ENCODE data around the gene MED31.
"Not testable (repeated sequence)": the region's sequence is repeated elsewhere in the genome, so short reads cannot be mapped to it uniquely, and the experiment has no call there.

GRCh38 chr17:6593371-6593770 is 58.0 kb downstream of the MED31 start:
- not testable (repeated sequence) for TF ChIP-seq TMF1 (CRISPR knock-in tag; IDR thresholded peaks at IDR 0.05; ENCODE audit: low read depth); PHF8 (CRISPR knock-in tag; IDR thresholded peaks at IDR 0.05); NFIC (IDR thresholded peaks at IDR 0.05; ENCODE audit: low read length); ZNF329 (CRISPR knock-in tag; IDR thresholded peaks at IDR 0.05; ENCODE audit: low read depth); EP300 (IDR thresholded peaks at IDR 0.05; ENCODE audit: low read depth in 2 of 2, low read length in 2 of 2); EP300 (CRISPR knock-in tag; IDR thresholded peaks at IDR 0.05; ENCODE audit: borderline replicate concordance)
- TF ChIP-seq, protein P1, sequence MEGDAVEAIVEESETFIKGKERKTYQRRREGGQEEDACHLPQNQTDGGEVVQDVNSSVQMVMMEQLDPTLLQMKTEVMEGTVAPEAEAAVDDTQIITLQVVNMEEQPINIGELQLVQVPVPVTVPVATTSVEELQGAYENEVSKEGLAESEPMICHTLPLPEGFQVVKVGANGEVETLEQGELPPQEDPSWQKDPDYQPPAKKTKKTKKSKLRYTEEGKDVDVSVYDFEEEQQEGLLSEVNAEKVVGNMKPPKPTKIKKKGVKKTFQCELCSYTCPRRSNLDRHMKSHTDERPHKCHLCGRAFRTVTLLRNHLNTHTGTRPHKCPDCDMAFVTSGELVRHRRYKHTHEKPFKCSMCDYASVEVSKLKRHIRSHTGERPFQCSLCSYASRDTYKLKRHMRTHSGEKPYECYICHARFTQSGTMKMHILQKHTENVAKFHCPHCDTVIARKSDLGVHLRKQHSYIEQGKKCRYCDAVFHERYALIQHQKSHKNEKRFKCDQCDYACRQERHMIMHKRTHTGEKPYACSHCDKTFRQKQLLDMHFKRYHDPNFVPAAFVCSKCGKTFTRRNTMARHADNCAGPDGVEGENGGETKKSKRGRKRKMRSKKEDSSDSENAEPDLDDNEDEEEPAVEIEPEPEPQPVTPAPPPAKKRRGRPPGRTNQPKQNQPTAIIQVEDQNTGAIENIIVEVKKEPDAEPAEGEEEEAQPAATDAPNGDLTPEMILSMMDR (CRISPR knock-in tag; IDR thresholded peaks at IDR 0.05) = not testable (repeated sequence)
- TF ChIP-seq, protein P2, sequence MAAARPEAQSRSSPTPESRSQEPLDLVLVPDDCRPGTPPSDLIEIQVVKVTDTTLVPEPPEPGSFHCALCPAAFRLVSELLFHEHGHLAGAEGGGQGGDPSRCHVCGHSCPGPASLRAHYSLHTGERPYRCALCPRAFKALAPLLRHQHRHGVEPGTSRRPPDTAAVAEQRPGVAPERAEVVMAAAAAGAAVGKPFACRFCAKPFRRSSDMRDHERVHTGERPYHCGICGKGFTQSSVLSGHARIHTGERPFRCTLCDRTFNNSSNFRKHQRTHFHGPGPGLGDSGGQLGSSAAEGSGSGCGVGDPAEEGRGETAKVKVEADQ (CRISPR knock-in tag; IDR thresholded peaks at IDR 0.05; ENCODE audit: borderline replicate concordance) = not testable (repeated sequence)

Measured in HepG2 (cell line).